Coronary artery (tissue), 2 donors: ENCODE data around the gene SSTR4.
"Not testable (repeated sequence)": the region's sequence is repeated elsewhere in the genome, so short reads cannot be mapped to it uniquely, and the experiment has no call there.

Experiments used
- DNase-seq: peaks from one replicate; pipeline ENCODE4 v3.0.0-alpha.2; 2017; ENCODE audit warnings: low spot score
- H3K27ac ChIP-seq, 2 donors: fragments of 200-600 bp; sonication (generic); one replicate each; pipeline ENCODE4 v1.5.1; 2016 to 2019
- H3K4me3 ChIP-seq: fragments of 200-600 bp; sonication (generic); 2 replicates; pipeline ENCODE4 v1.5.1; 2016; ENCODE audit warnings: mild to moderate bottlenecking, moderate library complexity
- TF ChIP-seq, protein P1 (sequence below): fragments of 200-600 bp; sonication (generic); IDR thresholded peaks from one replicate; pipeline ENCODE4 v1.5.1; 2019; ENCODE audit warnings: antibody characterized with exemption

The SSTR4 gene

DNA sequence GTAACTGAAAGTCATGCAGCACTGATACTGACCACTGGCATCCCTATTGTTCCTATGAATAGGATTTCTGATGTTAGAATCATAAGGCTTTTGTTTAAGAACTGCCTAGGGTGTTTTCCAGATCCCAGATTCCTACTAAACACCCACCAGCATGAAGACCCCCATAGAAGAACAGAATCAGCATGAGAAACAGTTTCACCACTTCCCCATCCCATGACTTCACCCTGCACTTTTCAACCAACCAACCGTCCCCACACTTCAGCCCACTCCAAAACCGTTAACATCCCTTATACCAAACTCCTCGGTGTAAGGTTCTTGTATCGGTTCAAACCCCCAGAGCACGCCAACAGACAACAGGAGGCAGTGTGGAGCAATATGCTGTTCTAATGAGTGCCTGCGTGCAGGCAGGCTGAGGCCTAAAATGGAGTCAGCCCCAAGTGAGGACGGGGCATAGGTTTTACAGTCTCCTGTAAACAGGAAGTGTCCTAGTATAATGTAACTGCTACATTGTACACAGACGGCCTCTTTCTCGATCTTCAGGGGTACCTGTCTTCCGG, 11.4 kb upstream of the SSTR4 start:
- DNase-seq: peak; percentile 33
- no peak overlapping the region for H3K4me3 ChIP-seq
- TF ChIP-seq, protein P1, sequence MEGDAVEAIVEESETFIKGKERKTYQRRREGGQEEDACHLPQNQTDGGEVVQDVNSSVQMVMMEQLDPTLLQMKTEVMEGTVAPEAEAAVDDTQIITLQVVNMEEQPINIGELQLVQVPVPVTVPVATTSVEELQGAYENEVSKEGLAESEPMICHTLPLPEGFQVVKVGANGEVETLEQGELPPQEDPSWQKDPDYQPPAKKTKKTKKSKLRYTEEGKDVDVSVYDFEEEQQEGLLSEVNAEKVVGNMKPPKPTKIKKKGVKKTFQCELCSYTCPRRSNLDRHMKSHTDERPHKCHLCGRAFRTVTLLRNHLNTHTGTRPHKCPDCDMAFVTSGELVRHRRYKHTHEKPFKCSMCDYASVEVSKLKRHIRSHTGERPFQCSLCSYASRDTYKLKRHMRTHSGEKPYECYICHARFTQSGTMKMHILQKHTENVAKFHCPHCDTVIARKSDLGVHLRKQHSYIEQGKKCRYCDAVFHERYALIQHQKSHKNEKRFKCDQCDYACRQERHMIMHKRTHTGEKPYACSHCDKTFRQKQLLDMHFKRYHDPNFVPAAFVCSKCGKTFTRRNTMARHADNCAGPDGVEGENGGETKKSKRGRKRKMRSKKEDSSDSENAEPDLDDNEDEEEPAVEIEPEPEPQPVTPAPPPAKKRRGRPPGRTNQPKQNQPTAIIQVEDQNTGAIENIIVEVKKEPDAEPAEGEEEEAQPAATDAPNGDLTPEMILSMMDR: no peak
- no peak overlapping the region for H3K27ac ChIP-seq

DNA sequence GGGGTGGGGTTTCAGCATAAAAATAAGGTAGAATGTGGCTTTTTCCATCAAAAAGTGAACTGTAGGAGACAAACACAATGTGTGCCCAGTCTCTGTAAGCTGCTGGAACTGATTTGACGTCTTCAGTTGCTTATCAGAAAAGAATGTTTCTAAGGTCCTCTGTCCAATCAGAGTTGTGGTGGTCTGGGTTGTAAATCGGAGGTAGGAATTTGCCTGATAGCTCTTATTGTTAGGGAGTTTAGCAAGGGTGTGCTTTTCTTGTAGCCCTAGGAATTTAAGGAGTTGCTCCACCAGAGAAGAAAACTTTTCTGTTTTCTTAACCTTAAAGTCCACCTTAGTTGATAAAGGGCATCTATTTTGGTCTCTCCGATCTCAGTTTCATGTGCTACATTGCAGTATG, 10.4 kb upstream of the SSTR4 start:
- Histone ChIP-seq H3K27ac (no peak overlapping the region), H3K4me3 (no peak overlapping the region)
- no peak for DNase-seq
- TF ChIP-seq, protein P1: no peak

DNA sequence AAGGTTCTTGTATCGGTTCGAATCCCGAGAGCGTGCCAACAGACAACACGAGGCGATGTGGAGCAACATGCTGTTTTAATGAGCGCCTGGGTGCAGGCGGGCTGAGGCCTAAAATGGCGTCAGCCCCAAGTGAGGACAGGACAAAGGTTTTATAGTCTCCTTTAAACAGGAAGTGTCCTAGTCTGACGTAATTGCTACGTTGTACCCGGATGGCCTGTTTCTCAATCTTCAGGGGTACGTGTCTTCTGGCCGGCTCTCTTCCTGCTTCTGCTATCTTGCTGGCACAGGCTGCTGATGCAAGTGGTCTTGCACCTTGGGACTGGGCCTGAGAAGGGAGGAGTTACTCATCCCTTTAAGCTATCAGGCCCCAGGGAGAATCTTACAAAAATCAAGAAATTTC, 9.6 kb upstream of the SSTR4 start:
- H3K27ac ChIP-seq, H3K4me3 ChIP-seq: not testable (repeated sequence)
- DNase-seq: peak; percentile 68

DNA sequence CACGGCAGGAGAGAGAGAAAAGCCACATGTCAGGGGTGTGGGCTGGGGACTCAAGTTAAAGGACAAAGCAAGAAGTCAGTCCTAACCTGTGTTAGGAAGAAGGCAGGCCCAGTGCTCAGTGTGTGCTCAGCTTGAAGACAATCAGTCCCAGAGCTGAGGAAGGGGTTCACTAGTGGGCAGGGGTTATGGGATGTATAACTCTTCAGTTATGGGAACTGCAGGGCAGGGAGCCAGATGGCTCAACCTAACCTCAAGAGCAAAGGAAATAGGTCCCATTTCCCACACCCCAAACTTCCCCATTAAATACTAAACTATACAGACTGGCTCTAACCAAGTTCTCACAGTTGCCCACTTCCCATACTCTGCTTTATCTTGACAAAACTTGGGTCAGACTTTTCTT, 7.4 kb upstream of the SSTR4 start:
- Histone ChIP-seq H3K27ac (no peak overlapping the region), H3K4me3 (no peak overlapping the region)
- TF ChIP-seq, protein P1: no peak
- peak; percentile 53 for DNase-seq

DNA sequence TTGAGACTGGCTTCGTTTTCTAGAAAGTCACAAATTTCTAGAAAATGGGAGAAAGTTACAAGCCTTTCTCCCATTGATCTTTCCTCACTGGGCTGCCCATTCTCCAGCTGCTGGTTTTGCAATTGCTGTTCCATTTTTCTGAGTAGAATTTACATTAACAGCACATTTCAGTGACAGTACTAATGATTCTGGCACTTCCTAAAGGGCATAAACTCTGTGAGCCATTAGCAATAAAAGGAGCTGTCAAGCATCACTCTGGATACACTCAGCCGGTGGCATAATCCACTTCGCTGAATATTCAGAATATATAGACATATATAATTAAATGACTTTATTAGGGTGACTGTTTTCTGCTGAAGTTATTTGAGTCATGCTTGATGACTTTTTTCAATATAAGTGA, 6.7 kb upstream of the SSTR4 start:
- H3K4me3 ChIP-seq: no peak overlapping the region
- TF ChIP-seq, protein P1: no peak
- DNase-seq: no peak
- no peak overlapping the region for H3K27ac ChIP-seq

DNA sequence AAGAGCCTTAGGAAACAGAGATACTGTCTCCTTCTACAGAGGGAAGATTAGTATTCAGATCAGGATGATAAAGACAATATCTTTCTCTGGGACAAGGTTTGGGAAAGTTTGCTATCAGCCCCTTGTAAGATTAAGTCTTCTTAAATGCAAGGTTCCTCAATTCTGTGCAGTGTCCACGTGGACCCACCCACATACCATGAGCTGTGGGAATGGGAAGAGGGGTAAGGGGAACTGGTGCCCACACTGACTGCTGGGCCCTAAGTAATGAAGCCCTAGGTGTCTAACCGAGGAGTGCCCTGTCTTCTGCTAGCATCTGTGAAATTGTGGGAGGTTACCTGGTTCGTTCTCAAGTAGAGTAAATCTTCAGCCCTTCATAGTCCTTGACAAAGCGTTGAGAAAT, 5.8 kb upstream of the SSTR4 start:
- TF ChIP-seq, protein P1: no peak
- Histone ChIP-seq H3K27ac (no peak overlapping the region), H3K4me3 (no peak overlapping the region)
- no peak for DNase-seq

DNA sequence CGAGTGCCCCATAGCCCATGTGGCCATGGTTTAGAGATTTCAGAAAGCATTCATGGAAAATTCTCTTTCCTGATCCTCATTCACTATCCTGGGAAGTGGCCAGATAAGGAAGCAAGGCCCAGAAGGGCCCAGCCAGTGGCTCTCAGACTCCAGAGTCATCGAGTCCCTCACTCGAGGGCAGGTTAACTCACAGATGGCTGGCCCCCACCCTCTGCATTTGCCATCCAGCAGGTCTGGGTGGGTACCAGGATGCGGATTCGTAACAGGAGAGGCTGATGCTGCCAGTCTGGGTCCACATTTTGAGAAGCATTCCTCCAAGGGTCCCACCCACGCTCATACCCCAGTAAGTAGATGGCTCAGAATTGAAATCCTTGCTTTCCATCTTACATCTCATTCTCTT, 3.8 kb upstream of the SSTR4 start:
- no peak overlapping the region for H3K4me3 ChIP-seq
- TF ChIP-seq, protein P1: no peak
- H3K27ac ChIP-seq: no peak overlapping the region
- DNase-seq: peak; percentile 28
